ENCODE measurements around the gene ZBP1.

ZBP1 gene

DNA sequence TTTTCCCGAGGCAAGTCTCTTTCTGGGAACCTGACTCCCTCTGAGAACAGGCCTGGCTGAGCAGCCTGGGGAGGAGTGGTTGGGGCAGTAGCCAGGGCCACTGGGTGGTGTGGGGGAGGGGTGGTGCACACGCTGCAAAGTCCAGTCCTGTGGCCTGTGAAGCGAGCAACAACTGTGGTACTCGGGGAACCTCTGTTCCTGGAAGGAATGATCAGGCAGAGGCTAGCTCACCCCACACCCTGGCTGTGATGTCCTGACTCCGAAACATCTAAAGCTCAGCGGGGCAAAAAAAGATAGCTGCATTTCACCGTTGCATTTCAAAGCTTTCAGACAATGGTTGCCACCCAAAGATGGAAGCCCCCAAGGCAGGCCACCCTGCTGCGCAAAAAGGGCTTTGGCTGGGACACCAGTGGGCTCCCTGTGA, 33.8 kb downstream of the ZBP1 start:
- no peak for DNase-seq (ENCODE audit: low spot score)

GRCh38 chr20:57585466-57586213, 34.6 kb downstream of the ZBP1 start:
- no peak for DNase-seq (ENCODE audit: low spot score)

DNA sequence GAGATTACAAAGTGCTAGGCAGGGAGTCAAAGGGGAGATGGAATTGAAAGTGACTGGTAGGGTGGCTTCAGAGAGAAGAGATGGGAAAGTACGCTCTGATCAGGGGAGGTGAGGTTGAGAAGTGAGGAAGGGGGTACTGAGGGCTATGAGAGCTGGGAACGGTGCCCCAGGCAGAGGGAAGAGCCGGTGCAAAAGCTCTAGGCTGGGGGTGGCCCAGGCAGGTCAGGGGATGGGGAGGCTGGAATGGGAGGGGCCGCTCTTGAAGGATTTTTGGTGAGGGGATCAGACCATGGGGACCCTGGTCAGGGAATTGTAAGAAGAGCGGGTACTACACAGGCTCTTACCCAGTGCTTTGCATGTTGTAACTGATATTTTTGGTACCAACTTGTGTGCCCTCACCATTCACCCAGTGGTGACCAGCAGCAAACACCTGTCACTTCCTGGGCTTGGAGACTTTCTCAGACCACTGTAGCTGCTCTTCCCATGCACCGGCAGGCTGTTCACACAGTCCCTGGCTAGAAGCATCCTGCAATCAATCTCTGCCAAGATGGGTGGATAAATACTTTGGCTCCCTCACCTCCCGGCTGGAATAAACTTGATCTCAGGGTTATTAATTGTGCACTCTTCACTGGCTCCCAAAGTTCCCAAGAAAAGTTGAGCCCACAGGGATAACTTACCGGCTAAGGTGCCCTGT, 35.3 kb downstream of the ZBP1 start:
- no peak for DNase-seq (ENCODE audit: low spot score)

DNA sequence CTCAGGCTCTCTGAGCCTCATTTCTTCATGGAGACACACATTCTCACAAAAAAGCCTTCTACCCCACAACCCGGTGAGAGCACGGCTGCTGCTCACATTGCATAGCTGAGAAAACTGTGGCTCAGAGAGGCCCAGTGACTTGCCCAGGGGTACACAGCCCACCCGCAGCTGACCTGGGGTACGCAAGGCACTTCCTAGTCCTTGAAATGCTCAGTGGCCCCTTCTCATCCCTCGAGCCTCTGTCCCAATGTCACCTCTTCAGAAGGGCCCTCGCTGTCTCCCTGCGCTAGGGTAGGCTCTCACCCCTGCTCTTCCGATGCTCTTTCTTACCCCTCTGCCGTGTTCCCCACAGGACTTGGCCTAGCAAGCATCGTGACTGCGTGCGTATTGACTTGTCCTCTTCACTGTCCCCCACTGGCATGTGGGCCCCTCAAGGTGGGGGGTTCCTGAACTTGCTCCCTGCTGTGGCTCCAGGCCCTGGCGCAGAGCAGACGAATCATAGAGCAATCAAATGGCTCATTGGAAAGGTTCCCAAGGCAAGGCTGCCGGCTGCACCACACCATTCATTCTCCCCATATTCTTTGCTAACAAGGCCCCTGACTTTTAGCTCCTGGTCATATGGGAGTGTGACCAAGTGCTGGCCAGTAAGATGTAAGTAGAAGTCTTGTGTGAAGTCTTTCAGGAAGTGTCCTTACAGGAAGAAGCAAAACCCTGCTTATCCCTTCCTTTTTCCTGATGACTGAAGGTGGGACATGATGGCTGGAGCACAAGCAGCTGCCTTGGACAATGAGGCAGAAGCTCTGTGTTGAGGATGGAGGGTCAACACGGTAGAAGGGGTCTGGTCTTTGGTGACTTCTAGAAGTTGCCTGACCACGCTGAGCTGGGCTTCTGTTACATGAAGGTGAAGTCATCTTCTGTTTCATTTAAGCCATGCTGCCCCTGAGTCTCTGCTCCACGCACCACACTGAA, 36.7 kb downstream of the ZBP1 start:
- DNase-seq (ENCODE audit: low spot score), result no peak

DNA sequence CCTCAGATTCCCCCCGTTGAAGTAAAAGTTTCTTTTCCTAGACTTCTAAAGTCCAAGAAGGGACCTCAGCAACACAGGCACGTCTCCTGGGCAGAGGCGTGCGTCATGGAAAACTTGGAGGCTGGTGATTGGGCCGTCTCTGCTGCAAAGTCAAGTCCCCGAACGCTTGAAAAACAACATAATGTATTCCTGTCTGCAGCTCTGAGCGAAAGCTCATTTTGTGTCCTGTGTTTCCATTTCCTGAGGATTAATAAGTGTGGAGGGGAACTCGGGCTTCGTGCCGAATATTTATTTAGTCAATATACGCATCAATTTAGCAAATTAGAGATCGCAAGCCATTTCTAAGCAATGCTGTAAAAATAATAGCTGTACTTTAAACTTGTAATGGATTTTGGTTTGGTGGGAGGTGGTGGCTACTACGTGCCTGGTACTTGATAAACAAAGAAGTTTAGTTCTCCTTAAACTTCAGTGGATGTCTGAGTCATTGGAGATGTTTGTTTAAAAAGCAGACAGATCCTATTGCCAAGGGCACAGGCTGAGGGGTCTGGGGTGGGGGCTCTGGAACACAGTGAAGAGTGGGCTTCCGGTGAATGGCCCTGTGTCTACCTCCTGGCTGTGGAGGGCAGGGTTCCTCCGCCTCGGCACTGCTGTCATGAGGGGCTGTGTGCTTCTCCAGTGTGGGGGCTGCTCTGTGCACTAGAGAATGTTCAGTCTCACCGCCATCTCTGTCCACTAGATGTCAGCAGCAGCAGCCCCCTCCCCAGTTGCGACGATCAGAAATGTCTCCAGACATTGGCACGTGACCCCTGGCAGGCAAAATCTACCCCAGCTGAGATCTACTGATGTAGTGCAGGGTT, 37.6 kb downstream of the ZBP1 start:
- DNase-seq (ENCODE audit: low spot score), result no peak

DNA sequence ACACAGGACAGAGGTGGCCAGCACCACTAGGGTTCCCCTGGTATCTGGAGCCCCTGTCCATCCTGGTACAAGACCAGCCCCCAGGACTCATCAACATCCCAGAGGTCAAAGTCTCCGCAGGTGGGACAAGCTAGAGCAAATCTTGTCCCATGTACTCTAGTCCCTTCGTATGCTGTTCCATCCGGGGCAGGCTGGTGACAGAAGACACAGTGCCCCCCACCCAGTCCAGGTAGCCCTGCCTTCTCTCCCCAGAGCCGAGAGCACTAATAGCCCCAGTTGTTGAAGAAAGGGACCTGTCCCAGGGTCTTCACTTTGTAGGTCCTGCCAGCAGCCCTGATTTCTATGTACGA, 38.2 kb downstream of the ZBP1 start:
- DNase-seq (ENCODE audit: low spot score), result no peak

GRCh38 chr20:57581202-57582028, 38.8 kb downstream of the ZBP1 start:
- DNase-seq (ENCODE audit: low spot score), result no peak

- no peak for DNase-seq (ENCODE audit: low spot score)
Observed at GRCh38 chr20:57580478-57581201, 39.6 kb downstream of the ZBP1 start.

DNA sequence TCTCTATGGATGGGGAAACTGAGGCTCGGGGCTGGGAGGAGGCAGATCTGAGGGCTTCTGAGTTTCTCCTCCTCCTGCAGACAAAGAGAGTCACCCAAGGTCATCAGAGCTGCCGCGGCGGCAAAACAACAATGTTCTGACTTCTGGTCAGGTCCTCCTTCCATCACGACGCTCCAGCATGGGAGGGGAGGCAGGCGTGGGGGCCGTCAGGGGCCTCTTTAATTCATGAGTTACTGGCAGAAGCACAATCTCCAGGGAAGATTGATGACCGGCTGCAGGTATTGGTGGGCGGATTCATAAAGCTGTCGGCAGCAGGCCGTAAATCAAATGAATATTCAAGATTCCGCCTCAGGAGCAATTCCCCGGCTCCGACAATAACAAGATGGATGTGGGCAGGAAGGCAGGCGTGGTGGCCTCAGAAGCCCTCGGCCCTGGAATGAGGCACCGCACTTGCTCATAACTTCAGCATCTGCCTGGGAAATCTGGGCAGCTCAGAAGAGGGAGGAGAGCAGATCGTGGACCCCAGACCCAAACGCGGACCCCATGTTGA, 40.3 kb downstream of the ZBP1 start:
- no peak for DNase-seq (ENCODE audit: low spot score)

DNA sequence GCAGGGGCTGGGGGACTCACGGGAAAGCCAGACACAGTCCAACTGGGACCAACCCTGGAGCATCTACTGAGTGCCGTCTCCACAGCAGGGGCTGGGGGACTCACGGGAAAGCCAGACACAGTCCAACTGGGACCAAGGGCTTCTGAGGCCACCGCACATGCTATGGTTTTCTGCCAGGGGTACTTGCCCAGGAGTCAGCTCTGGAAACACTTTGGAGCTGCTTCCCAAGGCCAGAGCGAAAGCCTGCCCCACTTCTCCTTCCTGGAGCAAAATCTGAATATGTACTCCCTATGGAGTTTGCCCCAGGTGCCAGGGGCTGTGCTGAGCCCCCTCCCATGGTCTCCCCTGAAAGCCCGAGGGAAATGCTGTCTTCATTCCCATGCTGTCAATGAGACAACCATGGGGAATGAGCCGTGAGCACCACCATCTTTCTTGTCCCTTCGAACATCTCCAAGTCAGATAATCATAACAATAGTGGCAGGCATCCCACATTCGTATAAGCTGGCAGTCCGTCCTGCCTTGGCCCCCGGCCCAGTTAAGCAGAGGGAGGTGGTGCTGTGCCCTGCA, 40.8 kb downstream of the ZBP1 start:
- no peak for DNase-seq (ENCODE audit: low spot score)

DNA sequence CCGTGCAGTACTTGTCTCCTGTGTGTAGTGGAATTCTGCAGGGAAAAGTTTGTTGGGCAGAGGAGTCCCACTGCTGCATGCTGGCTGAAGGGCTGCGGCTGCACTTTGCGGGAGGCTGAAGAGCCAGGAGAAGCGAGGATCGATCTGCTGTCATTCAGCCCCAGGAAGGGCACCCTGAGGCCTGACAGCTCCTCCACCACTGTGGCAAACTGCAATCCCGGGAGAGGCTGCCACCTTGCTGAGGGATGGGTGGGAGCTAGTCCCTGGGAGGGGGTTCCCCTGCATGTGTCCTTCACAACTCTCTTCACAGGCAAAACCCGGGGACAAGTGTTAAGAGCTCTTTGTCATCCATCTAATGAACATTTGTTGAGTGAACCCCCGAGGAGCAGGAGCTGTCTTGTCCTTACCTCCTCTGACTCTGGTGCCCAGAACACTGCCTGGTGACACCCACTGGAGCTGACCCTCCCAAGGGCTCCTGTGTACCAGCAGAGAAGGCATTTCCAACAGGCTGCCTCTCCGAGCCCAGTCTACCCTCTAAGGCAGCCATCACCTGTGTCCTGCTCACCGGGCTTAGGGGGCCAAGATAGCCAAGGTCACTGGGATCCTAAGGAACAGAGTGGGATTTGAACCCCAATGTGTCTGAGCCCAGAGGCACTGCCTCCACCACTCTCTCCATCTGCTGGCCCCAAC, 41.6 kb downstream of the ZBP1 start:
- no peak for DNase-seq (ENCODE audit: low spot score)

DNA sequence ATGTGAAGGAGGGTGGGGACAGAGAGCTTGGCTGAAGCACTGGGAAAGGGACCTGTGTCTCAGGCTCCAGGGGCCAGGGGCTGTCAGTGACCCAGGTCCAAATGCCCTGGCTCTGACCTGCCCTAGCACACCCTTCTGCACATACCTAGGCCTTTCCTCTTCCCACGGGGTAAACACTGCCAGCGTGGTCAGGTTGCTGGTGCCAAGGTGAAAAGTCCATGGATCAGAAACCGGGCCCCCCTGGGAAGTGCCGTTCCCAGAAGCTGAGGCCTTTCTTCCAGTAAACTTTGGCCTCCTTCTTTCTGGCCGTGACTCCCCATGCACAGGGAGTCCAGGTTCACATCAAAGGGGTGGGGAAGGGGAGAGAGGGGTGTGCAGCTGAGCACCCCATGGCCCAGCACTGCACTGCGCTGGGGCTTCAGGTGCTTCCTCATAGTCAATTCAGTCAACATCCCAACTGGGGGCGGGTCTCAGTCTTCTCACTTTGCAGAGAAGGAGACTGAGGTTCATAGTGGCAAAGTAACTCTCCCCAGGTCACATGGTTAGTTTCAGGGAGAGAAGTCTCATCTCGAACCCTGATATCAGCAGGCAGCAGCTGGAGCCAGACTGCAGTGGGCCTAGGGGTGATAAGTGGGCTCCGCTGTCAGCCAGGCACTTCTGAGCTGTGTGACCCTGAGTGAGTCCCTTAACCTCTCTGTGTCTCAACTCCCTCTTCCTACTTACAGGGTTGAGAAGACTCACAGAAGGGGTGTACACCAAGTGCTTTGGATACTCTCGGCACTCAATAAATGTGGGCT, 42.3 kb downstream of the ZBP1 start:
- no peak for DNase-seq (ENCODE audit: low spot score)

GRCh38 chr20:57576617-57577550, 43.3 kb downstream of the ZBP1 start:
- no peak for DNase-seq (ENCODE audit: low spot score)

DNA sequence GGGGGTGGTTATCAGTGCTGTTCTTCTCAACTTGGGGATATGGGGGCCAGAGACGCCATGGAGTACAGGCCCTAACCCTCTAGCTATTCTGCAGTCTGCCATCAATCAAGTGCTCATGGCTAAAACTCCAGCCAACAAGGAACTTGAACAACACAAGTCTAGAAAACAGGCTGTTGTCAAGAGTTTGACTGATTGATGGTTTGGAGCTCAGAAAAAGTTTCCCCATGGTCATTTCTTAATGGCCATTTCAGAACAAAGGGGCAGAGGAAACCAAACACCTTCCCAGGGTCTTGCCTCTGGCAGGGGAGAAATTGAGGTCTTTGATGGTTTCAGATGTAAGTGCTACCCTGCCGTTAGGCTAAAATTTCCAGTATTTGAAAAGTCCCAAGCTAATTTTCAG, 44.2 kb downstream of the ZBP1 start:
- no peak for DNase-seq (ENCODE audit: low spot score)

DNA sequence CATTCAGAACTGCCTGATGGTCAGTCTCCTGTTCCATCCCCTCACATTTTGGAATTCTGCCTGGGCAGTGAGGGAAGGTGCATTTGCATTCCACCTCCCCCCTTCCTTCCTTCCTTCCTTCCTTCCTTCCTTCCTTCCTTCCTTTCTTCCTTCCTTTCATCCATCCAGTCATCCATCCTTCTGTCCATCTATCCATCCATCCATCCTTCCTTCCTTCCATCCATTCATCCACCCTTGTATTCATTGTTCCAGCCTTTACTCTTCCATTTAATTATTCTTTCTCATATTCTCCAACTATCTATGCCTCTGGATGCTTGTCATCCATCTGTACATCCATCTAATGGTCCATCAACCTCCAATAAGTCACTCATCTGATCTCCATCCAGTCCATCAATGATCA, 45.3 kb downstream of the ZBP1 start:
- no peak for DNase-seq (ENCODE audit: low spot score)

GRCh38 chr20:57573894-57574293, 46.3 kb downstream of the ZBP1 start:
- no peak for DNase-seq (ENCODE audit: low spot score)

DNA sequence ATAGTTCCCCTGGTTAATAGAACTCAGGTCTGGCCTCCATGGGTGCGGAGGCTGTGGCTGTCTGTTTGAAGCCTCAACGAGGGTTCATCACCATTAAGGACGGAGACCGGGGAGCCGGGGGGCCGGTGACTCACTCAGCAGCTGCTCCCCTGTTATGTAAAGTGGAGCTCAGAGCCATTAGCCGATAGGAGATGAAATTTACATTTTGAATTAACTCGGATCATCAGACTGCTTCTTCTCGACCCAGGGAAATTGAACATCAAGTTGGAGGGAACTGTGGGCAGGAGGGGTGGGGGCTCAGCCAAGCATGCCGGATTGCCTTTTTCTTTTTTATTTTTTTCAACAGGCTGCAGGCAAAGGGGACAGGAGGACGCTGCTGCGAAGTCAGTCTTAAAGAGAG, 47.0 kb downstream of the ZBP1 start:
- DNase-seq (ENCODE audit: low spot score), result no peak

Data from germinal center (tissue), 1 donor.